ENCODE measurements around the gene NUP210L. TPM values are rescaled to one million over a fixed set of nuclear protein-coding genes. Genes with fewer than 3 reads are reported as not detected.
A peak's percentile ranks its signal among the peaks of the same experiment; 100 is the strongest.

Gene NUP210L
- total RNA-seq, 1 donor from 2014 or later = not detected

DNA sequence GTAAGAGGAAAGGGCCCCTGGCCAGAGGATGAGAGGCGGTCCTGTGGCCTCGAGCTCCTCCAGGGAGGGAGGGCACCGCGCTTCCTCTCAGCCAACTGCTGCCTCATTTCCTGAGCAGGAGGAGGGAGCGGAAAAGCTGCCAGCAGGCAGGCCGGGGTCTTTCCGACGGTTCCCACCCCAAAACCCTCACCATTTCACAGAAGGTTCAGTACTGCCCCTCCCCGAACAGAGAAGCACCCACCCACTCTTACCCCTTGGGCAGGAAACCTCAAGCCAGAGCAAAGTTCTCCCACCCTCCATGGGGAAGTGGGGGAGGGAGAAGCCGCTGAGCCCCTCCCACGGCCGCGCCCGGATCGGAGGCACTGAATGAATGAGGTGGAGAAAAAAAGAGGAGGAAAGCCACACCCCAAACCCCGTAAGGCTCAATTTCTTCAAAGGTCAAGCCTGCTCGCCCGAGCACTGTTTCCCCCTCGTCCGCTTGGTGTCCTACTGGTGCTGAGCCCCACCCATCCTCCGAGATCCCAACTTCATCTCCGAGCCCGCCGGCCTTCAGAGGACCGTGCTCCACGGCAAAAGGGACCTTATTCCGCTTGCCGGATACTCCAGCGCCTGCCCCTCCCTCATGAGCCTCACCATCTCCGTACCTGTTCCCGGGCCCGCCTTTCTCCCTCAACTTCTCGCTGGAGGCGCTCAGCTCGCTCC is 27.6 kb upstream of the NUP210L start:
- Histone ChIP-seq H3K27ac (peak overlapping the region; percentile 81 to 89), H3K36me3 (peaks cover 0 to 11% of the 10 kb centered on the region in 2 donors), H3K4me3 (peak overlapping the region; percentile 76 to 88), H3K4me1 (peaks cover 17 to 40% of the 10 kb centered on the region in 2 donors), H3K27me3 (no peaks in the 10 kb centered on the region), H3K9me3 (no peaks in the 10 kb centered on the region)
- peak; percentile 33 to 86 for DNase-seq (ENCODE audit: low spot score in 2 of 2)
- intact Hi-C loops (cut with DNase I) = loop anchor here (1.0 to 5.0 kb wide), 3 partner anchors 38 to 192 kb away; partner anchors contain the start of genes HAX1, RPS27 and UBAP2L
- TF ChIP-seq, protein P1, sequence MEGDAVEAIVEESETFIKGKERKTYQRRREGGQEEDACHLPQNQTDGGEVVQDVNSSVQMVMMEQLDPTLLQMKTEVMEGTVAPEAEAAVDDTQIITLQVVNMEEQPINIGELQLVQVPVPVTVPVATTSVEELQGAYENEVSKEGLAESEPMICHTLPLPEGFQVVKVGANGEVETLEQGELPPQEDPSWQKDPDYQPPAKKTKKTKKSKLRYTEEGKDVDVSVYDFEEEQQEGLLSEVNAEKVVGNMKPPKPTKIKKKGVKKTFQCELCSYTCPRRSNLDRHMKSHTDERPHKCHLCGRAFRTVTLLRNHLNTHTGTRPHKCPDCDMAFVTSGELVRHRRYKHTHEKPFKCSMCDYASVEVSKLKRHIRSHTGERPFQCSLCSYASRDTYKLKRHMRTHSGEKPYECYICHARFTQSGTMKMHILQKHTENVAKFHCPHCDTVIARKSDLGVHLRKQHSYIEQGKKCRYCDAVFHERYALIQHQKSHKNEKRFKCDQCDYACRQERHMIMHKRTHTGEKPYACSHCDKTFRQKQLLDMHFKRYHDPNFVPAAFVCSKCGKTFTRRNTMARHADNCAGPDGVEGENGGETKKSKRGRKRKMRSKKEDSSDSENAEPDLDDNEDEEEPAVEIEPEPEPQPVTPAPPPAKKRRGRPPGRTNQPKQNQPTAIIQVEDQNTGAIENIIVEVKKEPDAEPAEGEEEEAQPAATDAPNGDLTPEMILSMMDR (IDR thresholded peaks at IDR 0.05) = no peak

GRCh38 chr1:154181944-154182343 is 27.1 kb upstream of the NUP210L start:
- H3K9me3 ChIP-seq = no peaks in the 10 kb centered on the region
- H3K27ac ChIP-seq = peak overlapping the region; percentile 81 to 89
- TF ChIP-seq, protein P1 (IDR thresholded peaks at IDR 0.05) = no peak
- intact Hi-C loops (cut with DNase I) = loop anchor here (2.0 to 5.0 kb wide), 2 partner anchors 90 to 191 kb away; partner anchors contain the start of genes HAX1 and RPS27
- H3K27me3 ChIP-seq = no peaks in the 10 kb centered on the region
- peaks cover 17 to 43% of the 10 kb centered on the region in 2 donors for H3K4me1 ChIP-seq
- DNase-seq (ENCODE audit: low spot score in 2 of 2) = no peak
- H3K36me3 ChIP-seq = peaks cover 0 to 11% of the 10 kb centered on the region in 2 donors
- peak overlapping the region; percentile 76 to 88 for H3K4me3 ChIP-seq

DNA sequence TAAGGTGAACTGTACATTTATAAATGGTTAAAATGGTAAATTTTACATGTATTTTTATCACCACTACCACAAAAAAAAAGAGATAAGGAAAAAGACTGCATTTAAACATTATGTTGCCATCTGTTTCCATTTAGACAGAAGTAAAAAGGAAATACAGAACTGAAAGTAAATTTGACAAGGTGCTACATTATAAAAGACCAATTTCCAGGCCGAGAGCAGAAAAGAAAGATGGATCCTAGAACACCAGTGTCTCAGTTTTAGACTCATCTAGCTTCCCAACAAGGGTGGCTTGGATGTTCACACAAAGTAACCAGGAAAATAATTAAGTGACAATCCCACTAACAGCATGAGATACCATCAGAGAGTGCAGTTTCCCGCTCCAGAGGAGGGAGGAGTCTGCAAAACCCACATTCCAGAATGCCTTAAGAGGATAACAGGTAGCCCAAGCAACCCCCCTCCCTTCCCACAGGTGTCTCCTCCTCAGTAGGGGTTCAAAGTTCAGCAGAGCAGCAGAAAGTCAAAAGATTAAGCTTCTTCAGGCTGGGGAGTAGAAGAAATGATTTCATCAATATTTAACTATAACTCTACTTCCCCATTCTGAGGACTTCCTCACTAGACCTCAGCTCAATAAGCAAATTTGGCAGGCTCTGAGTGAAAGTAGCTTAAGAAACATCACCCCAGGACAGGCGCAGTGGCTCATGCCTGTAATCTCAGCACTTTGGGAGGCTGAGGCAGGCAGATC is 25.2 kb upstream of the NUP210L start:
- peak overlapping the region in 1 of 2 donors; percentile 88 for H3K4me3 ChIP-seq
- no peaks in the 10 kb centered on the region for H3K27me3 ChIP-seq
- no peaks in the 10 kb centered on the region for H3K9me3 ChIP-seq
- TF ChIP-seq, protein P1 (IDR thresholded peaks at IDR 0.05) = no peak
- DNase-seq (ENCODE audit: low spot score in 2 of 2) = no peak
- H3K36me3 ChIP-seq = peaks cover 3 to 19% of the 10 kb centered on the region in 2 donors
- H3K4me1 ChIP-seq = peaks cover 17 to 50% of the 10 kb centered on the region in 2 donors
- peak overlapping the region in 1 of 2 donors; percentile 11 for H3K27ac ChIP-seq
- intact Hi-C loops (cut with DNase I) = loop anchor here (5.0 kb wide), 1 partner anchor 92 kb away; the partner anchor contains the start of gene HAX1

DNA sequence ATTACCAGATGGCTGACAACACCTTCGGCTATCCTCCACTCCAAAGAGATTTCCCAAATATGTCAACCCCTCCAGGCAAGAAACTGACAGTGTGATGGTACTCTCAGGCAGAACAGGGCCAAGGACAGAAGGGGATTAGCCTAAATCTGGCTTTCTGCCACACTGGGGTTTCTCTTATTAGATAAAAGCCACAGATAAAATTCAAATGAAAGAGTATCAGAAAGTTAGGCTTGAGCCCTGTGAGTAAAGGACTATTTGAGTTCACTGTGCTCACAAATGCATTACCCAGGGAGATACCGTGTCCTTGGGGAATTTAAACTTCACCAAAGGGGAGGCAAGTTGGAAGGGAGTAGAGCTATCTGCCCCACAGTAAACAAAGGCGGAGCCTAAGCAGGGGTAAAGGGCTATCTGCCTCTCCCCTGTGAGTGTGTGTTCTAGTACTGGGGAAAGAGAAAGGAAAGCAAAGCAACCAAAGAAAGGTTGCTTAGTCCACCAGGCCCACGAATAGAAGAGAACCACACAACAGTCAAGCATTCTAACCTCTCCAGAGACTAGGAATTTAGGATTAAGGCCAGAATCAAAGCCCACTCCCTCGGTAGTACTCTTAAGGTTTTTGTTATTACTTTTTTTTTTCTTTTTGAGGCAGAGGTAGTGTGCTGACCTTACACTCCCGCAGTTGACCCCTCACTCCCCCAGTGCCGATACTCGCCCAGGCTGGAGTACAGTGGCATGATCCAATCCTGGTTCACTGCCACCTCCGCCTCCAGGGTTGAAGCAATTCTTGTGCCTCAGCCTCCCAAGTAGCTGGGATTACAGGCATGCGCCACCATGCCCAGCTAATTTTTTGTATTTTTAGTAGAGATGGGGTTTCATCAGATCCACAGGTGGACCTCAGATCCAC is 24.3 kb upstream of the NUP210L start:
- Histone ChIP-seq H3K9me3 (no peaks in the 10 kb centered on the region), H3K27ac (peak overlapping the region in 1 of 2 donors; percentile 49), H3K27me3 (no peaks in the 10 kb centered on the region), H3K4me1 (peaks cover 17 to 50% of the 10 kb centered on the region in 2 donors), H3K36me3 (peaks cover 10 to 26% of the 10 kb centered on the region in 2 donors), H3K4me3 (no peak overlapping the region)
- TF ChIP-seq, protein P1 (IDR thresholded peaks at IDR 0.05) = no peak
- intact Hi-C loops (cut with DNase I) = no loop called here
- no peak for DNase-seq (ENCODE audit: low spot score in 2 of 2)

GRCh38 chr1:154178013-154178412 is 23.1 kb upstream of the NUP210L start:
- intact Hi-C loops (cut with DNase I) = no loop called here
- Histone ChIP-seq H3K4me1 (peaks cover 17 to 50% of the 10 kb centered on the region in 2 donors), H3K36me3 (peaks cover 14 to 37% of the 10 kb centered on the region in 2 donors)

More at GRCh38 chr1:154178013-154178412, 23.1 kb upstream of the NUP210L start:
- Histone ChIP-seq H3K27ac (peak overlapping the region in 1 of 2 donors; percentile 23), H3K4me3 (no peak overlapping the region), H3K27me3 (no peaks in the 10 kb centered on the region), H3K9me3 (no peaks in the 10 kb centered on the region)
- TF ChIP-seq, protein P1 (IDR thresholded peaks at IDR 0.05) = no peak
- no peak for DNase-seq (ENCODE audit: low spot score in 2 of 2)

All from ascending aorta (tissue), 2 donors.